Smooth muscle cell (in vitro differentiated cells): ENCODE measurements around the gene MAP1LC3B2. TPM values are rescaled to one million over a fixed set of nuclear protein-coding genes. Genes with fewer than 3 reads are reported as not detected.
"Not testable (repeated sequence)": the region's sequence is repeated elsewhere in the genome, so short reads cannot be mapped to it uniquely, and the experiment has no call there.

ENCODE experiments used
- DNase-seq: peaks from one replicate; lab custom pipeline; 2025; ENCODE audit not compliant: unreplicated experiment; lab: John Stamatoyannopoulos, UW
- H2AFZ ChIP-seq: fragments of 200-600 bp; sonication (generic); 2 replicates; pipeline ENCODE4 v1.6.0; 2016; ENCODE audit warnings: antibody characterized with exemption, low read depth, mild to moderate bottlenecking
- H3F3A ChIP-seq: fragments of 200-600 bp; sonication (generic); 2 replicates; pipeline ENCODE4 v1.6.0; 2017; ENCODE audit warnings: antibody characterized with exemption, low read depth
- H3K27ac ChIP-seq: fragments of 200-600 bp; sonication (generic); 2 replicates; pipeline ENCODE4 v1.5.1; 2016; ENCODE audit warnings: low read depth, mild to moderate bottlenecking
- H3K27me3 ChIP-seq: fragments of 200-600 bp; sonication (generic); 2 replicates; pipeline ENCODE4 v1.6.1; 2016; ENCODE audit warnings: low read depth, mild to moderate bottlenecking
- H3K36me3 ChIP-seq: fragments of 200-600 bp; sonication (generic); 2 replicates; pipeline ENCODE4 v1.5.1; 2016; ENCODE audit warnings: low read depth
- H3K4me1 ChIP-seq: fragments of 200-600 bp; sonication (generic); 2 replicates; pipeline ENCODE4 v1.5.1; 2016; ENCODE audit warnings: low read depth
- H3K4me2 ChIP-seq: fragments of 200-600 bp; sonication (generic); 2 replicates; pipeline ENCODE4 v1.6.0; 2016; ENCODE audit warnings: mild to moderate bottlenecking
- H3K4me3 ChIP-seq: fragments of 200-600 bp; sonication (generic); 2 replicates; pipeline ENCODE4 v1.5.1; 2016; ENCODE audit warnings: mild to moderate bottlenecking
- H3K79me2 ChIP-seq: fragments of 200-600 bp; sonication (generic); 2 replicates; pipeline ENCODE4 v1.6.0; 2016; ENCODE audit warnings: low read depth, mild to moderate bottlenecking
- H3K9ac ChIP-seq: fragments of 200-600 bp; sonication (generic); 2 replicates; pipeline ENCODE4 v1.6.0; 2016; ENCODE audit warnings: low read depth
- H3K9me3 ChIP-seq: fragments of 200-600 bp; sonication (generic); replicated peaks from 2 replicates; pipeline ENCODE4 v1.5.1; 2016; ENCODE audit warnings: low read depth
- H4K20me1 ChIP-seq: fragments of 200-600 bp; sonication (generic); 2 replicates; pipeline ENCODE4 v1.6.0; 2016; ENCODE audit warnings: low read depth
- CTCF ChIP-seq: fragments of 200-600 bp; sonication (generic); IDR thresholded peaks from 2 replicates; pipeline ENCODE4 v1.5.1; 2017; ENCODE audit warnings: borderline replicate concordance, mild to moderate bottlenecking, antibody characterized with exemption; ENCODE audit not compliant: insufficient read depth, poor library complexity, severe bottlenecking
- WGBS: methylation state at CpG from one replicate; pipeline ENCODE4 v1.1.7; 2016; ENCODE audit warnings: low lambda C conversion rate; 5-methylcytosine and 5-hydroxymethylcytosine counted together
- polyA plus RNA-seq: library from polyadenylated mRNA; unstranded; fragments of >200 nt; fragmentation: Nextera tagmentation; extraction: Ambion mirVana; gene quantifications from 2 replicates; pipeline ENCODE4 v1.2.1, GENCODE V29; 2016
- total RNA-seq: library from RNA; depleted of rRNA; stranded (reverse); fragments of >200 nt; gene quantifications from 2 replicates; pipeline ENCODE4 v1.2.3, GENCODE V29; 2014

Gene MAP1LC3B2
- total and polyA plus RNA-seq, 2 experiments from 2014 or later, result 0.31 to 4.2 TPM

GRCh38 chr12:116563262-116563661 lies 4.1 kb downstream of the MAP1LC3B2 start:
- Histone ChIP-seq H3K36me3 (no peaks in the 10 kb centered on the region), H3K9me3 (no peaks in the 10 kb centered on the region), H3K27me3 (no peaks in the 10 kb centered on the region), H3K4me3 (no peak overlapping the region), H3K4me1 (peaks cover 17% of the 10 kb centered on the region), H4K20me1 (no peaks in the 10 kb centered on the region), H3K4me2 (no peak overlapping the region), H2AFZ (no peak overlapping the region), H3F3A (peaks cover 8% of the 10 kb centered on the region), H3K9ac (no peak overlapping the region), H3K27ac (no peak overlapping the region), H3K79me2 (no peaks in the 10 kb centered on the region)
- no peak for DNase-seq
- no peak for TF ChIP-seq CTCF
- 100% methylated on average over 1 of the region's 1 CpG for WGBS

- H3K9me3 ChIP-seq, result no peaks in the 10 kb centered on the region
- H3K9ac ChIP-seq, result no peak overlapping the region
- no peaks in the 10 kb centered on the region for H3K36me3 ChIP-seq
- TF ChIP-seq CTCF, result no peak
- no peak overlapping the region for H3K4me3 ChIP-seq
- H3F3A ChIP-seq, result peaks cover 1% of the 10 kb centered on the region
- H3K27me3 ChIP-seq, result no peaks in the 10 kb centered on the region
- H3K4me2 ChIP-seq, result no peak overlapping the region
- no peak for DNase-seq
- H4K20me1 ChIP-seq, result no peaks in the 10 kb centered on the region
- no peak overlapping the region for H3K27ac ChIP-seq
- peaks cover 13% of the 10 kb centered on the region for H3K4me1 ChIP-seq
- no peaks in the 10 kb centered on the region for H3K79me2 ChIP-seq
- H2AFZ ChIP-seq, result no peak overlapping the region
Measured at GRCh38 chr12:116564080-116564479, 4.9 kb downstream of the MAP1LC3B2 start.

GRCh38 chr12:116565221-116565620 lies 6.0 kb downstream of the MAP1LC3B2 start:
- not testable (repeated sequence) for H3K4me2 ChIP-seq, H3K9ac ChIP-seq, H4K20me1 ChIP-seq, H2AFZ ChIP-seq, H3K27ac ChIP-seq, H3K79me2 ChIP-seq, H3K4me3 ChIP-seq, H3F3A ChIP-seq, H3K4me1 ChIP-seq, H3K9me3 ChIP-seq, H3K27me3 ChIP-seq, H3K36me3 ChIP-seq, DNase-seq
- WGBS, result 87% methylated on average over 7 of the region's 7 CpGs

GRCh38 chr12:116565963-116566362 lies 6.8 kb downstream of the MAP1LC3B2 start:
- no peaks in the 10 kb centered on the region for H3K79me2 ChIP-seq
- no peak overlapping the region for H2AFZ ChIP-seq
- H3K4me3 ChIP-seq, result no peak overlapping the region
- H3K36me3 ChIP-seq, result no peaks in the 10 kb centered on the region
- no peak for DNase-seq
- no peaks in the 10 kb centered on the region for H3K27me3 ChIP-seq
- H4K20me1 ChIP-seq, result no peaks in the 10 kb centered on the region
- no peak for TF ChIP-seq CTCF
- no peak overlapping the region for H3K4me2 ChIP-seq
- H3F3A ChIP-seq, result no peaks in the 10 kb centered on the region
- no peak overlapping the region for H3K27ac ChIP-seq
- H3K9ac ChIP-seq, result no peak overlapping the region
- 48% methylated on average over 2 of the region's 2 CpGs for WGBS
- H3K9me3 ChIP-seq, result no peaks in the 10 kb centered on the region
- H3K4me1 ChIP-seq, result peaks cover 4% of the 10 kb centered on the region
